NCI-H526 treated with DMSO at 0.1 percent for 48 hours (cell line): ENCODE measurements around the gene CILP.
"Not testable (repeated sequence)": the region's sequence is repeated elsewhere in the genome, so short reads cannot be mapped to it uniquely, and the experiment has no call there.

Experiments used
- DNase-seq: peaks from one replicate; lab custom pipeline; 2025; lab: John Stamatoyannopoulos, UW

Gene CILP

GRCh38 chr15:65210770-65211481 lies at the start of gene CILP:
CILP (minus strand) TSS chr15:65211473; CDS start chr15:65209755, 1,718 bp downstream.
- no peak for DNase-seq

- no peak for DNase-seq
Measured at GRCh38 chr15:65260968-65261367, 49.7 kb upstream of the CILP start.

DNA sequence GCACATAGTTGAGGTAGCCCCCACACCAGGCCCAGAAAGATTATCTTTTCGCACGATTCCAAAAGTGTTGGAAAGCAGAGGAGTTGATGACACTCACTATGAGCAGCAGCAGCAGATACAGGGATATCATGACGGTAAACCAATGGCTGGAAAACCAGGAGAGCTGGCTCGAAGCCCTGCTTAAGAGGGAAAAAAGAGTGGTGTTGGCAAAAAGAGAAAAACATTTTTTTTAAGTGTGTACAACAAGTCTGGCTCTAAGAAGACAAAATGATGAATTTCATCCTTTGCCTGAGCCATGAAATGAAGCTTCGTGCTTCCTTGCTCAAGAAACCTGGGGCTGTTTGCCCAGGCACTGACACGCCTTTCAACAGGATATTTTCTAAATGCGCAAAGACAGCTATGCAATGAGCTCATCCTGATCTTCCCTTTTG lies 48.1 kb upstream of the CILP start:
- DNase-seq: no peak

GRCh38 chr15:65258375-65259262 lies 47.3 kb upstream of the CILP start:
- no peak for DNase-seq

GRCh38 chr15:65255486-65256140 lies 44.3 kb upstream of the CILP start:
- no peak for DNase-seq

DNA sequence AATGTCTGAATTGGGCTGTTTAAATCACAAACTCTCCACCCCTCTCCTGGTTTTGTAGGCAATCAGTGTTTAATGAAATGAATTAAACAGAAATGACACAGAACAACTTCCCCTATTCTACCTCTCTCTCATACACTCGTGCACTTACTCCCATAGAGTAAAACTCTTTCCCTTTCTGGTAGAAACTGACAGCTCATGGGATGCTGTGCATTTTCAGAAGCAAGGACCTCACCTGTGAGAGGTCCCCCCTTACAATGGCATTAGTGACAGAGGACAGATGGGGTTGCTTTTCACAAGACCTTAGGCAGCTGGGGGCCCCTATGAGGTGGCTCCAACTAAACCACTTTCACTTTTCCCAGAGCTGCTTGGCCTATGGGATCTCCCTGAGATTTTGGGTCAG lies 43.5 kb upstream of the CILP start:
- no peak for DNase-seq

GRCh38 chr15:65254356-65254755 lies 43.1 kb upstream of the CILP start:
- no peak for DNase-seq

DNA sequence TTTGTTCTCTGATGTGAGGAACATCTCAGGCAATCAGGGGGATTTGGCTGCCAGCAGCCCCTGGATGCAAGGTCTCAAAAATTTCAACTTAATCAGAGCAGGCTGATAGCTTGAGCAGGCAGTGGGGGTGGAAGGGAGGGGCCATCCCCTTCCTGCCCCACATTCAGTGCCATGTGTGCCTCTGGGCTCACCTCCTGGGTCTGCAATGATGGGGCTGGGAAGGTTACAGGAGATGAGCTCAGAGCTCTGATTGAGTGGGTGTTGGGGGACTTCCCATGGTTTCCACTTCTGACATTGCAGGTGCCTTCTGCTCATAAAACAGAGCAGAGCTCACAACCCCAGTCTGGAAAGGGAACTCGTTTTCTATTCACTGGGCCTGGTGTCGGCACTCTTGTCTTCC lies 38.4 kb upstream of the CILP start:
- DNase-seq: no peak

DNA sequence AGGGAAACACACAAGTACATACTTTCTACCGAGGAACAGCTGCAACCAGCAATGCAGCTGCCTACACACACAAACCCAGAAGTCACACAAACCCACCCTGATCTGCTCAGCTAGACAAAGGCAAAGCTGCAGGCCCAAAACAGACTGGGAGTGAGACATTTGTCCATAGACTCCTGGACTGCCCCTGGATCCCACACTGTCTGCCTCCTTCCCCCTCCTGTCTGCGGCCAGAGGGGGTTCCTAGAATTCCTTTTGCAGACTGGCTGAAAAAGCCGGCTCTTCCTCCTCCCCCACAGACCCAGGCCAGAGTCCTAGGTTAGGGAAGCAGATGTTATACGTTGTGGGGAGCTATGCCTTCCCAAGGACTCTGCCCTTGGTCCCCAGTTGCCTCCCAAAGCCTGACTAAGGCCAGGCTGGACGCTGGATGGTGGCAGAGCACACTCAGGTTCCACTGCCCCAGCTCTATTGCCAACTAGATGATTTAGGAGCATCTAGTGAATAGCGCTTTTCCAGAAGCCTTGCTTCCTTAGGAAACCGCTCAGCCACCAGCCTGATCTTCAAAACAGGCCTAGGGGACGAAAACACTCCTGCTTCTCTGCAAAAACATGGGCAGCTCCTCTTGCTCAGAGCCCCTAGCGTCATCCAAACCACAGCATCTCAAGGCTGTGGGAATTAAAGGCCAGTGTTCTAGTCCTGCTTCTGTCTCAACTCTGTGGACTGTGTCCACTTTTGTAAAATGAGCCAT lies 37.4 kb upstream of the CILP start:
- no peak for DNase-seq

GRCh38 chr15:65246939-65247338 lies 35.7 kb upstream of the CILP start:
- no peak for DNase-seq

DNA sequence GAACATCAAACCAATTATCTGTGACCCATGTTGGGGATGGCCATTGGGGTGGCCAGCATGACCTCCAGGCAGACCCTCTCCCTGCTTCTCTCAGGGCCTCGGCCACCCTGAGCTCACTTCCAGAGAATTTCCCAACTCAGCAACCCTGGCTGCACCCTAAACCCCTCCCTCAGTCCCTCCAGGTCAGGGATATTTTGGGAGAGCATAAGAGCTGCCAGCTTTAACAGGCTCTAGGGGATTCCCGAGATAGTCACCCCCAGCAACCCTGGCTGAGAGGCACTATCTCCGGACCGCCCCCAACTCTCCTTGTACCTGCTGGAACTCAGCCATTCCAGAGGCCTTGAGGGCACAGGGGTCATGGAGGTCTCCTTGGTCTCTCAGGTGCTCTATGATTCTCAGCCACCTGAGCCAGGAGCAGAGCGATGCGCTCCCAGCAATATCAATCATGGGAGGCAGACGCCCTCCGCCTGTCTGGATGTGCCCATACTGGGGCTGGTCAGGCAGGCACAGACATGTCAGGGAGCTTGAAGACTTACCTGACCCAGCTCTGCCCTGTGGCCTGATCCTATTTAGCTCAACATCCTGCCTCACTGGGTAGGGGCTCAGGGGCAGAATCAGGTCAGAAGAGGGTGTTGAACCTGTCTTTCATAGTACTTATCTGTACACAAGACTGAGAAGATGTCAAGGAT lies 34.9 kb upstream of the CILP start:
- no peak for DNase-seq

DNA sequence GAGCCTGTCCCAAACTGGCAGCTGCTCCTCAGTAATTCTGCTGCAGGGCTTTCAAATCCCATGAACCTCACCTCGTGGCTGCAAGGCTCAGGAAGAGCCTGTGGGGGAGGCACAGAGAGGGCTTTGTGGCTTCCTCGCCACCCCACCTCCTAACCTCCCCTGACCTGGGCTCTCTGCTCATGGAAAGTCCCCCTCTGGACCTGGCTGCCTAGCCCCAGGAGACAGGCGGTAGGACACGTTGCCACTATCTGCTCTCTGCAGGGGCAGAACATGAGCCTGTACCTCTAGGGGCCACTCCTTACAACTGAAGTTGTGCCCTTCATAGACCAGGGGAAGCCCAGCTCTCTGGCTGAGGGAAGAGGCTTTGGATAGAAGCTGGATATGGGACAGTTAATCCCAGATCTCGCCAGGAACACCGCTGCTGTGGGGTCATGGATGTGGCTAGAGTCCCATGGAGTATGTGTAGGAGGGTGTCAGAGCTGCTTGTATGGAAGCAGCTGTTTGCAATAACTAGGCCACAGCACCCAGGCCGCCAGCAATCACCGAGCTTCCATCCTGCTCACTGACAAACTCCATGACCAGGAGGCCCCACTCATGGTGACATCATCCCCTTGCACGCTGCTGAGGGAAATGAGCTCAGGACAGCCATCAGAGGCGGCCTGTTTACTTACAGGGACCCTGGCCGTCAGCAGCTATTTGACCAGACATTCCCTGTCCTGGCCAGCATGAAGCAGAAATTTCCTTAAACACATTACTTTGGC lies 34.0 kb upstream of the CILP start:
- no peak for DNase-seq

GRCh38 chr15:65244638-65245037 lies 33.4 kb upstream of the CILP start:
- no peak for DNase-seq

DNA sequence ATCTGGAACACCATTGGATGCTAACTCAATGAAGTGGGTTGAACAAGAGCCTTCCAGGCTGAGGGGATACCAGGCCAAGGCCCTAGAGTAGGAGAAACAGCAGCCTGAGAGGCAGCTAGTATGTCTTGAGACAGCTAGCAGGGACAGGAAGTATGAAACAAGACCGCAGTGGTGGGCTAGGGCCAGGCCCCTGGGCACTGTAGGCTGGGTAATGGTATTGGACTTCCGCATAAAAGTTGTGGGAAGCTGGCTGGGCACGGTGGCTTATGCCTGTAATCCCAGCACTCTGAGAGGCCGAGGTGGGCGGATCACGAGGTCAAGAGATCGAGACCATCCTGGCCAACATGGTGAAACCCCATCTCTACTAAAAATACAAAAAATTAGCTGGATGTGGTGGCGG lies 25.2 kb upstream of the CILP start:
- not testable (repeated sequence) for DNase-seq

DNA sequence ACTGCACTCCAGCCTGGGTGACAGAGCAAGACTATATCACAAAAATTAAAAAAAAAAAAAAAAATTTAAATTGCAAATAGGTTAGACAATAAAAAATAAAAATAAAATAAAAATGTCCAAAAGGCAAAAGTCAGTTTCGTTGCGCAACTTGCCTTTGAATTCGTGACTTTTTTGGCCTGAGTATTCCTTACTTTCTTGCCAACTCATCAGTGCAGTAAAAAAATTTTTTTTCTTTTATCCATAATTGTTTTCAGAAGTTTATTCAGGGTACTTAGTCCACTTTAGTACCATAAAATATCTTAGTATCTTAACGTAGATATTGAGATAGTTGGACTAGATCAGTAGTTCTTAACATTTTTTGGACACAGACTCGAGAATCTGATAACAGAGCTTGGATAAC lies 22.4 kb upstream of the CILP start:
- no peak for DNase-seq

GRCh38 chr15:65232520-65232919 lies 21.2 kb upstream of the CILP start:
- DNase-seq: no peak

GRCh38 chr15:65231306-65231705 lies 20.0 kb upstream of the CILP start:
- DNase-seq: no peak

DNA sequence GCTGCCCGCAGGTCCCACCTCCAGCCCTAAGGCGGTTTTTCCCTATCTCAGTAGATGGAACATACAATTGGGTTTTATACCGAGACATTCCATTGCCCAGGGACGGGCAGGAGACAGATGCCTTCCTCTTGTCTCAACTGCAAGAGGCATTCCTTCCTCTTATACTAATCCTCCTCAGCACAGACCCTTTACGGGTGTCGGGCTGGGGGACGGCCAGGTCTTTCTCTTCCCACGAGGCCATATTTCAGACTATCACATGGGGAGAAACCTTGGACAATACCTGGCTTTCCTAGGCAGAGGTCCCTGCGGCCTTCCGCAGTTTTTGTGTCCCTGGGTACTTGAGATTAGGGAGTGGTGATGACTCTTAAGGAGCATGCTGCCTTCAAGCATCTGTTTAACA lies 15.6 kb upstream of the CILP start:
- not testable (repeated sequence) for DNase-seq

DNA sequence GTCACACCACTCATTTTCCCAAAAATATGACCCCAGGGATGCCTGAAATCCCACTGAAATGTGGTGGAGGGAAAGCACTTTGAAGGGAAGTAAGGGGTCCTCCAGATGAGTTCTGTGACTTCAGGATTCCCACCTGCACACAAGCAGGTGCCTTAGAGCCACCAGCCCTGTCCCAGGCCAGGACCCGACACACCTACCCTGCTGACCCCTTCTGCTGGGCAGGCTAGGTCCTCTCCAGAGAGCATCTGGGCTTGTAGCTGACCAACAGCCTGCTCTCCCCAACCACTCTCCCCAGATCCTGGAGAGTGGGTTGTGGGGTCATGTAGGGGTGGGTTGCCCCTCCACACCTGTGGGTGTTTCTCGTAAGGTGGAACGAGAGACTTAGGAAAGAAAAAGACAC lies 14.9 kb upstream of the CILP start:
- no peak for DNase-seq

DNA sequence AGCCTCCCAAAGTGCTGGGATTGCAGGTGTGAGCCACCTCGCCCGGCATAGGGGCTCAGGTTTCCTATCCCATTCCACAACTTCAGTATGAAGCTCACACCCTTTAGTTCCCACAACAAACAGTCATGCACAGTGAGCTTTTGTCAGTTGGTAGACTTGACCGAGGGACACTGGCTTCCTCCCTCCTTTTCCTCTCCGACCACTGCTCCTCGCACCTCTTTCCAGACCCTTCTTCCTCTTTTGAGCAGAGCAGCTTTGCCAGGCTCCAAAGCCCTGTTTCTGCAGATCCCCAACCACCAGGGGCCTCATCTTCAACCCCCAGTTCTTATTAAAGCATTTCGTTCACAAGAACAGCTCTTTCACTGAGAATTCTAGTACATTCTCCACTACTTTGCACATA lies 12.7 kb upstream of the CILP start:
- DNase-seq: no peak

- no peak for DNase-seq
Measured at GRCh38 chr15:65222891-65223290, 11.6 kb upstream of the CILP start.
